A673 (cell line): ENCODE measurements around the gene ADAMTS2. TPM values are rescaled to one million over a fixed set of nuclear protein-coding genes. Genes with fewer than 3 reads are reported as not detected.

ENCODE experiments used
- Bru-seq: library from RNA; stranded (reverse); fragments of 400-500 nt; gene quantifications from one replicate; lab custom pipeline; 2021; lab: Mats Ljungman, UMichigan
- BruChase-seq, 2 experiments: library from RNA; stranded (reverse); fragments of 400-500 nt; gene quantifications; one replicate each; lab custom pipeline; 2021; lab: Mats Ljungman, UMichigan
- BruUV-seq: library from RNA; stranded (reverse); fragments of 400-500 nt; replicated peaks from 2 replicates; lab custom pipeline; 2021; lab: Mats Ljungman, UMichigan
- CTCF ChIA-PET: fragments of 300-600 bp; sonication (Branson Sonifier 250); formaldehyde crosslinking; loops from one replicate; lab custom pipeline; 2022; ENCODE audit warnings: antibody characterized with exemption; lab: Charles Lee
- POLR2A ChIA-PET: fragments of 300-600 bp; sonication (Branson Sonifier 250); formaldehyde crosslinking; loops from one replicate; lab custom pipeline; 2022; ENCODE audit warnings: antibody characterized with exemption; ENCODE audit not compliant: low non-redundant PET; lab: Charles Lee
- DNase-seq: peaks from one replicate; pipeline ENCODE4 v3.0.0-alpha.2; 2015; ENCODE audit warnings: low spot score
- H3K27ac ChIP-seq: fragments of 200-600 bp; sonication (generic); 2 replicates; pipeline ENCODE4 v1.5.1; 2016; ENCODE audit warnings: mixed run types, low read depth, mild to moderate bottlenecking, mixed read lengths, antibody characterized with exemption, low read length; ENCODE audit not compliant: poor library complexity, severe bottlenecking
- H3K27me3 ChIP-seq: fragments of 200-600 bp; sonication (generic); replicated peaks from 2 replicates; pipeline ENCODE4 v1.6.1; 2017; ENCODE audit warnings: mixed run types, low read depth, mild to moderate bottlenecking, mixed read lengths, antibody characterized with exemption, low read length; ENCODE audit not compliant: insufficient read depth, poor library complexity
- H3K36me3 ChIP-seq: fragments of 200-600 bp; sonication (generic); 2 replicates; pipeline ENCODE4 v1.6.1; 2016; ENCODE audit warnings: mixed run types, mild to moderate bottlenecking, mixed read lengths, antibody characterized with exemption, low read length; ENCODE audit not compliant: insufficient read depth, poor library complexity, severe bottlenecking
- H3K4me1 ChIP-seq: fragments of 200-600 bp; sonication (generic); 2 replicates; pipeline ENCODE4 v1.6.1; 2017; ENCODE audit warnings: mixed run types, mild to moderate bottlenecking, mixed read lengths, antibody characterized with exemption, low read length; ENCODE audit not compliant: insufficient read depth, poor library complexity, severe bottlenecking
- H3K4me3 ChIP-seq: fragments of 200-600 bp; sonication (generic); 2 replicates; pipeline ENCODE4 v1.5.1; 2016; ENCODE audit warnings: low read depth, mixed run types, mild to moderate bottlenecking, mixed read lengths, low read length; ENCODE audit not compliant: poor library complexity, severe bottlenecking
- H3K9me3 ChIP-seq: fragments of 200-600 bp; sonication (generic); 2 replicates; pipeline ENCODE4 v1.6.1; 2016; ENCODE audit warnings: mixed run types, low read depth, mild to moderate bottlenecking, mixed read lengths, antibody characterized with exemption, low read length; ENCODE audit not compliant: poor library complexity, severe bottlenecking
- EZH2 ChIP-seq: fragments of 200-600 bp; sonication (generic); IDR thresholded peaks from 2 replicates; pipeline ENCODE4 v1.6.1; 2017; ENCODE audit warnings: borderline replicate concordance, low read depth, mild to moderate bottlenecking, mixed read lengths, antibody characterized with exemption, low read length; ENCODE audit not compliant: poor library complexity, severe bottlenecking
- intact Hi-C: fragments of 100-400 bp; cut with micrococcal nuclease; formaldehyde crosslinking; loops from one replicate; pipeline ENCODE4 v1.10.0; 2022; ENCODE audit not compliant: unreplicated experiment
- long read RNA-seq: library from polyadenylated mRNA; stranded (forward); transcript quantifications from one replicate; pipeline ENCODE4 v2.0.0, GENCODE V29; 2022
- total RNA-seq: library from RNA; stranded (reverse); gene quantifications from 2 replicates; pipeline ENCODE4 v1.2.3, GENCODE V29; 2021
- TF ChIP-seq, protein P1 (sequence below): fragments of 300-800, 200-600 bp; sonication (generic); conservative IDR thresholded peaks from 2 replicates; pipeline ENCODE4 v1.5.1; 2017; ENCODE audit warnings: low read depth, mild to moderate bottlenecking, antibody characterized with exemption, low read length, moderate library complexity, mixed read lengths

Gene ADAMTS2
- total RNA-seq (0.11 and 0.39 TPM in 2 replicates), Bru-seq, nascent RNA (percentile 3 among the genes with signal in this experiment), BruChase-seq, experiment 1, labeled RNA remaining after a 2-hour chase (percentile 5 among the genes with signal in this experiment), BruChase-seq, experiment 2, labeled RNA remaining after a 6-hour chase (percentile 2 among the genes with signal in this experiment)
- long read RNA-seq, result 0 reads

DNA sequence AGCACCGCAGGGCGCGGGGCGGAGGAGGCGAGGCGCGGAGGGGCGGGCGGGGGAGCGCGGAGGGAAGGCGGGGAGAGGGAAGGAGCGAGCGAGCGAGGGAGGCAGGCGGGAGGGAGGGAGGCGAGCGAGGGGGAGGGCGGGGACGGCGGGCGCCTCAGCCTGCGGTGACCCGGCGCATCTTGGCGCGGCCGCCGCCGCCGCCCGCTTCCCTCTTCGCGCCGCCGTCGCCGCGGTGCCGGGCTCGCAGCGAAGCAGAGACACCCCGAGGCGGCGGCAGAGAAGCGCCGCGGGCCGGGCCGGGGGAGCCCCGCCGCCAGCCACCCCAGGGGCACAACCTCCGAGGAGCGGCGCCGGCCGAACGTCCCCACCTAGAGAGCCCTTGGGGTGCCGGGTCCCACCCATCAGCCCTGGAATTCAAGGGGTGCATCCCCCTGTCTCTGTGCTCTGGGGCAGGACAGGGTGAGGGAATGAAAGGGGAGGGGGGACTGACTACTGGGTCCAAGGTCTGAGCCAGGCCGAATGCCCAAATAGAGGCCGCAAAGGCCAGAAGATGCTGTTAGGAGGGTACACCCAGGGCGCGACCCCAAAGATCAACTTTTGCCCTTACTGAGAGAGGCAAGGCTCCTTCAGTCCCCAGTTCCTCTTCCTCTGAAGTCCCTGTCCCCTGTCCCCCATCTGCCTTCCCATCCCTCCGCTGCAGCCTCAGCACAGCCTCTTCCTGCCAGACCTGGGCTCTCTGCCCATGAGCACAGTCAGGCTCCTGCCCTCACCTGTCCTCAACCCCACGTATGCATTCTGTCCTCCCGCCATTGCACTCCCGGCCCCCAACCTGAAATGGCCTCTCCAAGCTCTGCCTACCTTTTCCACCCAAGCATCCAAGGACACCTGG lies at the start of gene ADAMTS2:
Gene ADAMTS2, minus strand, starts transcription at position 29 of the 889 bp plus-strand sequence. CDS start 133 bp downstream, outside the sequence.
- Histone ChIP-seq H3K4me1 (peaks cover 7% of the 10 kb centered on the region), H3K27me3 (peaks cover 58% of the 10 kb centered on the region), H3K4me3 (peak within 1 kb of the TSS; percentile 36), H3K9me3 (no peaks in the 10 kb centered on the region), H3K36me3 (no peaks in the 10 kb centered on the region), H3K27ac (no peak within 1 kb of the TSS)
- TF ChIP-seq EZH2, result no peak
- TF ChIP-seq, protein P1, sequence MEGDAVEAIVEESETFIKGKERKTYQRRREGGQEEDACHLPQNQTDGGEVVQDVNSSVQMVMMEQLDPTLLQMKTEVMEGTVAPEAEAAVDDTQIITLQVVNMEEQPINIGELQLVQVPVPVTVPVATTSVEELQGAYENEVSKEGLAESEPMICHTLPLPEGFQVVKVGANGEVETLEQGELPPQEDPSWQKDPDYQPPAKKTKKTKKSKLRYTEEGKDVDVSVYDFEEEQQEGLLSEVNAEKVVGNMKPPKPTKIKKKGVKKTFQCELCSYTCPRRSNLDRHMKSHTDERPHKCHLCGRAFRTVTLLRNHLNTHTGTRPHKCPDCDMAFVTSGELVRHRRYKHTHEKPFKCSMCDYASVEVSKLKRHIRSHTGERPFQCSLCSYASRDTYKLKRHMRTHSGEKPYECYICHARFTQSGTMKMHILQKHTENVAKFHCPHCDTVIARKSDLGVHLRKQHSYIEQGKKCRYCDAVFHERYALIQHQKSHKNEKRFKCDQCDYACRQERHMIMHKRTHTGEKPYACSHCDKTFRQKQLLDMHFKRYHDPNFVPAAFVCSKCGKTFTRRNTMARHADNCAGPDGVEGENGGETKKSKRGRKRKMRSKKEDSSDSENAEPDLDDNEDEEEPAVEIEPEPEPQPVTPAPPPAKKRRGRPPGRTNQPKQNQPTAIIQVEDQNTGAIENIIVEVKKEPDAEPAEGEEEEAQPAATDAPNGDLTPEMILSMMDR, result no peak
- intact Hi-C loops, result no loop called here
- POLR2A ChIA-PET, result no interaction called here
- BruUV-seq, result no TSS peak
- DNase-seq, result peak; percentile 29
- CTCF ChIA-PET, result no interaction called here

DNA sequence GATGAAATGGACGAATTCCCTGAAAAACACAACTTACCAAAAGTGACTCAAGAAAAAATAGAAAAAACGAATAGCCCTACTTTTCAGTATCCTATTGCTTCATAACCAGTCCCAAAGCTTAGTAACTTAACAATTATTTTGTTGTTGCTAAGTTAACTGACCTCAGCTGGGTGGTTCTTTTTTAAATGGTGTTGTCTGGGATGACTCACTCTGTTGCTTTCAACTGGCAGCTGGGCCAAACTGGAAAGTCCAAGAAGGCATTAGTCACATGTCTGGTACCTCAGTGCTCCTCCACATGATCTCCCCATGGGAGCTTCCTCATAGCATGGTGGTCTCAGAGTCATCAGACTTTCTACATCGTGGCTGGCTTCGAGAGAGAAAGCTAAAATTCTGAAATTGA lies 47.8 kb upstream of the ADAMTS2 start:
- ChIA-PET CTCF (no interaction called here), POLR2A (no interaction called here)
- no peaks in the 10 kb centered on the region for H3K27me3 ChIP-seq
- H3K27ac ChIP-seq, result no peak overlapping the region
- TF ChIP-seq EZH2, result no peak
- TF ChIP-seq, protein P1, result no peak
- intact Hi-C loops, result no loop called here
- peaks cover 21% of the 10 kb centered on the region for H3K9me3 ChIP-seq
- peak; percentile 19 for DNase-seq
- H3K36me3 ChIP-seq, result no peaks in the 10 kb centered on the region
- no TSS peak for BruUV-seq
- no peak overlapping the region for H3K4me3 ChIP-seq
- no peaks in the 10 kb centered on the region for H3K4me1 ChIP-seq

DNA sequence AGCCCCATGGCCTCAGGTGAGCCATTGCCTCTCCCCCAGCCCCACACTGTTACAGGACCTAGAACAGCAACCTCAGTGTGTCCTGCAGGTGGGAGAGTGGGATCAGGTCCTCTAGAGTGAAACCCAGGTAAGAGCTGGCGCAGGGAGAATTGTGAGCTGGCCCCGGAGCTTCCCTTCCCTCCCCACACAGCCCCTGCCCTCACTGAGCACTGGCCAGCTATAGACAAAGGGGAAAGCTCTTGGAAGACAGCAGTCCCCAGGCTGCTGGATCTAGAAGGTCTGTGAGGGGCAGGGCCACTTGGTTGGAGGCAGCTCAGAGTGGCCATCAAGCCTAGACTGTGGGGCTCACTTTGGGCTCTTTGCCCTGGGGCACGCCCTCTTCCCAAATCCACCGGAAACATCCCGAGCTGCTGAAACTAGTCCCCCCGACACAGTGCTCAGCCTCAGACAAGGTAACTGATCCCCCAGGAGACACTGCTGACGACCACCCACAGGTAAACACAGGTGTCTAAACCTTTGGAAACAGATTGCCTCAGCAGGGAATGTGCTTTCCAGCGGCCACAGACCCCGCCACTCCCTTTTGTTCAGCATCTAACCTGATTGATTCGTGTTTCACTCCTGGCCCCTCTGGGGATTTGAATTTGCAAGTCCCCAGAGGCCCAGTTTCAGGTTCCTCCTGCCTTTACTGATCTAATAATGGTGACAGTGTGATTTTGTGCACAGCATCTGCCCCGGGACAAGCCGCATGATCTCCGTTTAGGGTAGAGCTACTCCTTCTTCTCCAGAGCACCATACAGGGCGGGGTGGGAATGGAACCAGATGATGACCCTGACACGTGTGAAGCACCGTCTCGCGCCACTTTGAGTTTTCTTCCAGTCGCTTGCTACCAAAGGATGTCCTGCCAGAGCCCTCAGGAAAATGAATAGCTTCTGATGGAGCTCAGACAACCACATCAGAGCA lies 42.2 kb upstream of the ADAMTS2 start:
- no peak for DNase-seq
- TF ChIP-seq EZH2, result no peak
- TF ChIP-seq, protein P1, result no peak
- peaks cover 21% of the 10 kb centered on the region for H3K9me3 ChIP-seq
- ChIA-PET CTCF (no interaction called here), POLR2A (no interaction called here)
- H3K27ac ChIP-seq, result no peak overlapping the region
- BruUV-seq, result no TSS peak
- H3K4me1 ChIP-seq, result no peaks in the 10 kb centered on the region
- H3K36me3 ChIP-seq, result no peaks in the 10 kb centered on the region
- intact Hi-C loops, result no loop called here
- no peak overlapping the region for H3K4me3 ChIP-seq
- H3K27me3 ChIP-seq, result no peaks in the 10 kb centered on the region
